ENCODE results near the gene DHTKD1. TPM values are rescaled to one million over a fixed set of nuclear protein-coding genes. Genes with fewer than 3 reads are reported as not detected.

Gene DHTKD1, protein sequence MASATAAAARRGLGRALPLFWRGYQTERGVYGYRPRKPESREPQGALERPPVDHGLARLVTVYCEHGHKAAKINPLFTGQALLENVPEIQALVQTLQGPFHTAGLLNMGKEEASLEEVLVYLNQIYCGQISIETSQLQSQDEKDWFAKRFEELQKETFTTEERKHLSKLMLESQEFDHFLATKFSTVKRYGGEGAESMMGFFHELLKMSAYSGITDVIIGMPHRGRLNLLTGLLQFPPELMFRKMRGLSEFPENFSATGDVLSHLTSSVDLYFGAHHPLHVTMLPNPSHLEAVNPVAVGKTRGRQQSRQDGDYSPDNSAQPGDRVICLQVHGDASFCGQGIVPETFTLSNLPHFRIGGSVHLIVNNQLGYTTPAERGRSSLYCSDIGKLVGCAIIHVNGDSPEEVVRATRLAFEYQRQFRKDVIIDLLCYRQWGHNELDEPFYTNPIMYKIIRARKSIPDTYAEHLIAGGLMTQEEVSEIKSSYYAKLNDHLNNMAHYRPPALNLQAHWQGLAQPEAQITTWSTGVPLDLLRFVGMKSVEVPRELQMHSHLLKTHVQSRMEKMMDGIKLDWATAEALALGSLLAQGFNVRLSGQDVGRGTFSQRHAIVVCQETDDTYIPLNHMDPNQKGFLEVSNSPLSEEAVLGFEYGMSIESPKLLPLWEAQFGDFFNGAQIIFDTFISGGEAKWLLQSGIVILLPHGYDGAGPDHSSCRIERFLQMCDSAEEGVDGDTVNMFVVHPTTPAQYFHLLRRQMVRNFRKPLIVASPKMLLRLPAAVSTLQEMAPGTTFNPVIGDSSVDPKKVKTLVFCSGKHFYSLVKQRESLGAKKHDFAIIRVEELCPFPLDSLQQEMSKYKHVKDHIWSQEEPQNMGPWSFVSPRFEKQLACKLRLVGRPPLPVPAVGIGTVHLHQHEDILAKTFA
- 58.2 and 60.7 TPM in 2 replicates for total RNA-seq

DNA sequence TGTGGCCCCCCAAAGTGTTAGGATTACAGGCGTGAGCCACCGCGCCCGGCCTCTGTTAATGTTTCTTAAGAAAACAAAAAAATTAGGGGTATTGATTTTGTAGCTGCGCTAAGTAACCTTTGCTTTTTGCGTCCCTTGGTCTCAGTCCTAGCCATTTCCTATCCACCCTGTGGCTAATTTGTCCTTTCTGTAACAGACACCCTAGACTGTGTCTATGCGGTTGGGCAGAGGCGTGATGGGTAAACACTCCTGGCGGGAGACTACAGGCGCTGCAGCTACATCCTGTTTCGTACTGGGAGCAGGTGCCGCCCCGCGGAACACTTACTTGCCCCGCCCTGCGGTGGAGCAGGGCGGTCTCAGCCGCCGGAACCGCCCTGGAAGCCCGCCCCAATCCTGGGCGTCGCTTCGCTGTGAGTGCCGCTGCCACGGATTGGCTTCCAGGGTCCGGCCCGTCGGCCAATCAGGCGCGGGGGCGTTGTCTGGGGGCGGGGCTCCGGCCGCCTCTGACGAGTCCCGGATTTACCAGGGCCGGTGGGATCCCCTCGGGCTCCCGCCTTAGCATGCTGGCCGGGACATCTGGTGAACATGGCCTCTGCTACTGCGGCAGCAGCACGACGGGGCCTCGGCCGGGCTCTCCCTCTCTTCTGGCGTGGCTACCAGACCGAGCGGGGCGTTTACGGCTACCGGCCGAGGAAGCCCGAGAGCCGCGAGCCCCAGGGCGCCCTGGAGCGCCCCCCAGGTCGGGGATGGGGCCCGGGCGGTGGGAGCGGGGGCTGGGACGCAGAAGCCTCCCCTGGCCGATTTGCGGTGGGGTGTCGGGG lies at the start of gene DHTKD1:
DHTKD1 (plus strand) TSS at position 506 of the 821 bp plus-strand sequence; CDS start at position 586, 80 bp downstream.
- TF ChIP-seq, protein P1, sequence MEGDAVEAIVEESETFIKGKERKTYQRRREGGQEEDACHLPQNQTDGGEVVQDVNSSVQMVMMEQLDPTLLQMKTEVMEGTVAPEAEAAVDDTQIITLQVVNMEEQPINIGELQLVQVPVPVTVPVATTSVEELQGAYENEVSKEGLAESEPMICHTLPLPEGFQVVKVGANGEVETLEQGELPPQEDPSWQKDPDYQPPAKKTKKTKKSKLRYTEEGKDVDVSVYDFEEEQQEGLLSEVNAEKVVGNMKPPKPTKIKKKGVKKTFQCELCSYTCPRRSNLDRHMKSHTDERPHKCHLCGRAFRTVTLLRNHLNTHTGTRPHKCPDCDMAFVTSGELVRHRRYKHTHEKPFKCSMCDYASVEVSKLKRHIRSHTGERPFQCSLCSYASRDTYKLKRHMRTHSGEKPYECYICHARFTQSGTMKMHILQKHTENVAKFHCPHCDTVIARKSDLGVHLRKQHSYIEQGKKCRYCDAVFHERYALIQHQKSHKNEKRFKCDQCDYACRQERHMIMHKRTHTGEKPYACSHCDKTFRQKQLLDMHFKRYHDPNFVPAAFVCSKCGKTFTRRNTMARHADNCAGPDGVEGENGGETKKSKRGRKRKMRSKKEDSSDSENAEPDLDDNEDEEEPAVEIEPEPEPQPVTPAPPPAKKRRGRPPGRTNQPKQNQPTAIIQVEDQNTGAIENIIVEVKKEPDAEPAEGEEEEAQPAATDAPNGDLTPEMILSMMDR (IDR thresholded peaks at IDR 0.05): no peak
- Mint-ChIP-seq H3K4me3 (peak within 1 kb of the TSS; percentile 87), H3K36me3 (ENCODE audit: low read depth) (no peaks in the 10 kb centered on the region), H3K9me3 (no peaks in the 10 kb centered on the region), H3K27ac (peak within 1 kb of the TSS; percentile 90), H3K27me3 (no peaks in the 10 kb centered on the region), H3K4me1 (peaks cover 44% of the 10 kb centered on the region)
- ATAC-seq (ENCODE audit: low read depth) (peak; percentile 96), DNase-seq (peak; percentile 99)
- ChIA-PET POLR2A (interaction anchor here (0.6 to 14.8 kb wide), 15 partner anchors 9 to 113 kb away, joined by 3 to 277 read pairs (median 7); partner anchors contain the start of gene UPF2), CTCF (no interaction called here)
- intact Hi-C loops (cut with micrococcal nuclease): loop anchor here (1.0 kb wide), 5 partner anchors 10 to 128 kb away; partner anchors contain the start of genes CDC123 and SEC61A2

DNA sequence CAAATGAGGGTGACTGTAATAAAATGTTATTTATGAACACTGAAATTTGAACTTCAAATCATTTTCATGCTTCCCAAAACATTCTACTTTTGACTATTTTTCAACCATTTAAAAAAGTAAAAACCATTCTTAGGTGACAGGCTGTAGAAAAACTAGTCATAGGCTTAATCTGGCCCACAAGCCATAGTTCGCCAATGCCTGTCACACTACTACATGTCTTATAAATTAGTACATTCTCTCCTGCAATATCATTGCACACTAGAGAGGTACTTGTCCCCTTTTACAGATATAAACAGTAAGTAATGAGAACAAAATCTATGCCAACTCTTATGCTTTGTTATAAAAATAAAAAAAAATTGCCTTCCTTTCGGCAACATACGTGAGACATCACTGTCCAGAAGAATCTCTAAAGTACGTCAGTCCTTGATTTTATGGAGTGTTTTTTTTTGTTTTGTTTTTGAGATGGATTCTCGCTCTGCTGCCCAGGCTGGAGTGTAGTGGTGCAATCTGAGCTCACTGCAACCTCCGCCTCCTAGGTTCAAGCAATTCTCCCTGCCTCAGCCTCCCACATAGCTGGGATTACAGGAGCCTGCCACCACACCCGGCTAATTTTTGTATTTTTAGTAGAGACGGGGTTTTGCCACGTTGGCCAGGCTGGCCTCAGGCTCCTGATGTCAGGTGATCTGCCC lies 49.3 kb upstream of the DHTKD1 start:
- intact Hi-C loops (cut with micrococcal nuclease): no loop called here
- POLR2A ChIA-PET: interaction anchor here (0.6 to 1.9 kb wide), 2 partner anchors 24 to 120 kb away, joined by 3 to 4 read pairs; partner anchors contain the start of gene UPF2
- Mint-ChIP-seq H3K4me1 (peaks cover 33% of the 10 kb centered on the region), H3K4me3 (no peak overlapping the region), H3K36me3 (ENCODE audit: low read depth) (peaks cover 19% of the 10 kb centered on the region), H3K27ac (no peak overlapping the region), H3K9me3 (no peaks in the 10 kb centered on the region), H3K27me3 (no peaks in the 10 kb centered on the region)
- TF ChIP-seq, protein P1 (IDR thresholded peaks at IDR 0.05): no peak
- CTCF ChIA-PET: no interaction called here
- no peak for DNase-seq
- ATAC-seq (ENCODE audit: low read depth): no peak

DNA sequence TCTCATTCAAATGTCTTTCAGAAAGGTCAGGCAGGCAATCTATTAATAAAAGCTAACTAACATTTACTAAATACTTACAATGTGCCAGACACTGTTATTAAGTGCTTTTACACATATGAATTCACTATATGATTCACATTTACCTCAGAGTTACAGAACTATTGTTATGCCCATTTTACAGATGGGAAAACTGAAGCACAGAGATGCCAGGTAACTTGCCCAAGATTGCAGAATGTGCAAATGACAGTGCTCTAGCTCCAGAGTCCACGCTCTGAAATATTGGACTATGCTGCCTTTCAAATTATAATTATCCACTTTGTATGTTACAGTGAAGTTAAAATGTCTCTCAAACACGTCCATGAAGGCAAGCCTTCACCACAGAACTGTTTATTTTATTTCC lies 48.2 kb upstream of the DHTKD1 start:
- no peaks in the 10 kb centered on the region for H3K9me3 Mint-ChIP-seq
- peak overlapping the region; percentile 3 for H3K27ac Mint-ChIP-seq
- H3K4me1 Mint-ChIP-seq: peaks cover 37% of the 10 kb centered on the region
- H3K27me3 Mint-ChIP-seq: no peaks in the 10 kb centered on the region
- peaks cover 19% of the 10 kb centered on the region for H3K36me3 Mint-ChIP-seq (ENCODE audit: low read depth)
- intact Hi-C loops (cut with micrococcal nuclease): loop anchor here (5.0 kb wide), 2 partner anchors 57 to 112 kb away; no protein-coding TSS in a partner anchor
- no peak overlapping the region for H3K4me3 Mint-ChIP-seq
- ChIA-PET POLR2A (interaction anchor here (0.6 kb wide), 1 partner anchor 30 kb away, joined by 3 read pairs; no protein-coding TSS in a partner anchor), CTCF (no interaction called here)
- no peak for DNase-seq
- TF ChIP-seq, protein P1 (IDR thresholded peaks at IDR 0.05): no peak
- no peak for ATAC-seq (ENCODE audit: low read depth)

DNA sequence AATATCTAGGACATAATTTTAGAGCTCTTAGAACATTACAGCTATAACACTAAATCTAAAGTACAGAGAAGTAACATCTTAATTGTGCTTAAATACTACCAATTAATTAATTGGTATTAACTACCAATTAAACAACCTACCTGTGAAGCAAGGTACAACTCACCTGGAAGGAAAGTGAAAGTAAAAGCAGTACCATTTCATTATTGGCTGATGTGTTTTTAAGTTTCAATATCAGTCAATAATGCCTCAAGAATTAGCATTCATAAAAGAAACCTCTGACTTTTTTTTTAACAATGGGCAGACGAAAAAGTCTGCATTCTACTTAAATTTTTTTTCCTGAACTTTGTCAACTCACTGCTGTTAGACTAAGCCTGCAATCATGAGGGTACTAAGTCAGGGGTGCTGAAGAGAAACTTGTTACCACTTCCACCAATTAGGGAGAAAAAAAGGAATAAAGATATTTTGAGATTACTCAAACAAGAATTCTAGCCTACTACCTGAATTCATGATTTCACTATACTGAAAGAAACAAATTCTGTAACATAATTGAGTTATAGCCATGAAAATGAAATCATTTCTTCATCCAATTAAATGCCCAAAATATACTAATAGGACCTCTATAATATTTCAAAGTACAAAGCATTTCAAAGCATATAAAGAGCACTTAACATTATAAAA lies 46.0 kb upstream of the DHTKD1 start:
- Mint-ChIP-seq H3K27me3 (no peaks in the 10 kb centered on the region), H3K4me3 (peak overlapping the region; percentile 28), H3K27ac (peak overlapping the region; percentile 78), H3K36me3 (ENCODE audit: low read depth) (peaks cover 34% of the 10 kb centered on the region), H3K4me1 (peaks cover 40% of the 10 kb centered on the region), H3K9me3 (no peaks in the 10 kb centered on the region)
- ATAC-seq (ENCODE audit: low read depth): peak; percentile 40
- TF ChIP-seq, protein P1 (IDR thresholded peaks at IDR 0.05): no peak
- POLR2A ChIA-PET: interaction anchor here (1.7 kb wide), 1 partner anchor 21 kb away, joined by 10 read pairs; no protein-coding TSS in a partner anchor
- intact Hi-C loops (cut with micrococcal nuclease): loop anchor here (1.0 to 5.0 kb wide), 3 partner anchors 19 to 110 kb away; no protein-coding TSS in a partner anchor
- CTCF ChIA-PET: no interaction called here
- DNase-seq: no peak

Measured in activated B cell treated with CpG ODN at 0.5 μM for 24 hours (primary cell).